CD4-positive, alpha-beta T cell treated with Interleukin-17A for 4 hours (primary cell): ENCODE data around the gene SNTB2.
A peak's percentile ranks its signal among the peaks of the same experiment; 100 is the strongest.
"Not testable (repeated sequence)": the region's sequence is repeated elsewhere in the genome, so short reads cannot be mapped to it uniquely, and the experiment has no call there.

Source experiments
- DNase-seq: peaks from one replicate; pipeline ENCODE4 v3.0.0-alpha.2; 2020; ENCODE audit warnings: mixed read lengths

Gene SNTB2

DNA sequence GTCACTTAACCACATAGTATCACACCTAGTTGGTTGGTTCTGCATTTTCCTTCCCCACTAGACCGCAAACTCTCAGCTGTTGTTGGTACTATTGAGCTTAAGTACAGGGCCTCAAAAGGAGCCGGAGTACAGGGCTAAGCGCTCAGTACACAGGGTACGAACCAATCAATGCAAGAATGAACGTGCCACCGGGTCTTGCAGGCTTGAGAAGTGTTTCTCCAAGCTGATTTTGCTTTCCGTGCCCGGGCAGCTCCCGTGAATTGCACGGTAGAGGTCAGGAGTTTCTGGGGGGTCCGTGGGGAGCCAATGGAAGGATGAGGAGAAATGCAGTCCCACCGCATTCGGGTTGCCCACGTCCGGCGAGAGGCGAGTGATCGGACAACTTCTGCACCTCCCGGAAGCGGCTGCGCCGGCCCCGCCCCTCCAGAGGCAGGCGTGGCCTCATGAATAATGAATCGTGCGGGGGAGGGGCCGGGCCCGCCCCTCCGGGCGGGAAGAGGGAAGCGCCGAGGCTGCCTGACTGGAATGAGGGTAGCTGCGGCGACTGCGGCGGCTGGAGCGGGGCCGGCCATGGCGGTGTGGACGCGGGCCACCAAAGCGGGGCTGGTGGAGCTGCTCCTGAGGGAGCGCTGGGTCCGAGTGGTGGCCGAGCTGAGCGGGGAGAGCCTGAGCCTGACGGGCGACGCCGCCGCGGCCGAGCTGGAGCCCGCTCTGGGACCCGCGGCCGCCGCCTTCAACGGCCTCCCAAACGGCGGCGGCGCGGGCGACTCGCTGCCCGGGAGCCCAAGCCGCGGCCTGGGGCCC is at the start of gene SNTB2:
Gene SNTB2 (plus strand): TSS at position 523 of the 804 bp plus-strand sequence. CDS start 3 bp downstream, at position 526.
- DNase-seq = peak; percentile 90

DNA sequence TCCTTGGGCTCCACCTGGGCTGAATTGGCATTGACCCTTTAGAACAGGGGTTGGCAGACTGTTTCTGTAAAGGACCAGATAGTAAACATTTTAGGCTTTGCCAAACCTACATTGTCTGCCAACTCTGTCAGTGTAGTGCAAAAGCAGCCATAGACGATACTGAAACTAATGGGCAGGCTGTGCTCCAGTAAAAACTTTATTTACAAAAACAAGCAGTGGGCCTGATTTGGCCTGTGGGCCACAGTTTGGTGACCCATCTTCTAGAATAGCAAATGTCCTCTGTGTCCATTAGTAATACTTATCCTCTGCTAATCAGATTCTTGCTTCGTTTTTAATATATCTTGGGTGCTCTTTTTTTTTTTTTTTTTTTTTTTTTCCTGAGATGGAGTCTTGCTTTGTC is 48.4 kb upstream of the SNTB2 start:
- DNase-seq = no peak

DNA sequence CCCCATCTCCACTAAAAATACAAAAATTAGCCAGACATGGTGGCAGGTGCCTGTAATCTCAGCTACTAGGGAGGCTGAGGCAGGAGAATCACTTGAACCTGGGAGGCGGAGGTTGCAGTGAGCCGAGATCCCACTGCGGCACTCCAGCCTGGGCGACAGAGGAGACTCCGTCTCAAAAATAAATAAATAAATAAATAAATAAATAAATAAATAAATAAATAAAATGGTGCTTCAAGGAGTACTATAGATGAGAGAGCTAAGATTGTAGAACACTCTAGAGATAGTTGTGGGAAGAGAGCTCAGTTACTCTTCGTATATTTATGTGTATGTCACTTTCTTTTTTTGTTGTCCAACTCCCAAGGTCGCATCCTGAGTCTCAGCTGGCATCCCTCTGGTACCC is 47.5 kb upstream of the SNTB2 start:
- not testable (repeated sequence) for DNase-seq

DNA sequence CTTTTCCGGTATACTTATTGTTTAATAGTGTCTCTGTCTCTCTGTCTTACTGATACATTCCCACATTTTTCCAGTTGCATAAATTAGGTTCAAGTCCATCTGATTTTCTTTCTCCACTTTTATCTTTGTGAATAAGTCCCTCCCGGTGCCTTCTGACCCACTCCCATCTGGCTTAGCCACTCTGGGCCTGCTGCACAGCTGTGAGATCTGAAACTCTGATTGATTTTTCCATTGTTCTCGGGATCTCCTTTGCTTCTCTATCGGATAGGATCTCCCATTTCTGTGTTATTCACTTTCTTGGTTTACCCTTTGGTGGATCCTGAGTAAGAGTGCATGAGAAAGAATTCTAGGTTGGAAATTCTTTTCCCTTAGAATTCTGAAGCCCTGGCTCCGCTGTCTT is 46.0 kb upstream of the SNTB2 start:
- no peak for DNase-seq

DNA sequence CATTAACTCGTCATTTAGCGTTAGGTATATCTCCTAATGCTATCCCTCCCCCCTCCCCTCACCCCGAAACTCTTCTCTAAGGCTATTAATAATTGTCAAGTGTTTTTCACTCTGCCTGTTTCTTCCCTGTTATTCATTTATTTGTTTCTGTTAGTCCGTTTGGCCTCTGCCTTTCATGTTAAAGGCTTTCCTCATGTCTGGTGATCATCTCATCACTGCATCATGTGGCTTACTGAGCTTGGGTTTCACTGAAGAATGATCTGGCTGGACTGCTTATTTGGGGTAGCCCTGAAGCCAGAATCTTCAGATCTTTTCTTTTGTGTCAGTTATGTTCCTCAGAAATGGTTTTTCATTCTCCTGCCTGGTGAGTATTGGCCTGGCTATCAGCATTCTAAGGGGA is 45.0 kb upstream of the SNTB2 start:
- DNase-seq = no peak

DNA sequence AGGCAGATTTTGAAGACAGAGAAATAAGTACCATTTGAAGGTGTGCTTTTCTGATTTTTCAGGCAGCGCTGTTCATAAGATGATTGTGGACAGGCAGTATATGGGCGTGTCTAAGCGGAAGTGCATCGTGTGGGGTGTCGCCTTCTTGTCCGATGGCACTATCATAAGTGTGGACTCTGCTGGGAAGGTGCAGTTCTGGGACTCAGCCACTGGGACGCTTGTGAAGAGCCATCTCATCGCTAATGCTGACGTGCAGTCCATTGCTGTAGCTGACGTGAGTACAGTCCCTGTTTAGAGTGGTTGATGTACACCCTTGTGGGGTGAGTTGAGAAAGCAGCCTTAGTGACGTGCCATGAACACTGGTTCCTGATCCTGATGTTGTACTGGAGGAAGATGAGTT is 43.8 kb upstream of the SNTB2 start:
- DNase-seq = no peak

DNA sequence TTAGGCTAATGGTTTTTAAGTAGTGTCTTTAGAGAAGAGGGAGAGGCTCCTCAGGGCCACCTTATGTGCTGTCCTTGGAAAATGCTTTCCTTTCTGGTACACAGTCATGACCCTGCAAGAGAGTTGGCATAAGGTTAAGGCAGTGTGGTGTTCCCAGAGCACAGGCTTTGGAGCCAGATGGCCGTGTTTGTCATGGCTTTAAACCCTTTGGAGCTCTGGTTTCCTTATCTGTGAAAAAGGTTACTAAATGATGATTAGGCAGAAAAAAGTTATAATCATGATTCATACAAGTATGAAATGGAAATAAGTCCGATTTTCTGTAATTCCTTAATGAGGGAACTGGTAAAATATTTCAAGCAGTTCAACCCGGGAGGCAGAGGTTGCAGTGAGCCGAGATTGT is 41.3 kb upstream of the SNTB2 start:
- DNase-seq = no peak

DNA sequence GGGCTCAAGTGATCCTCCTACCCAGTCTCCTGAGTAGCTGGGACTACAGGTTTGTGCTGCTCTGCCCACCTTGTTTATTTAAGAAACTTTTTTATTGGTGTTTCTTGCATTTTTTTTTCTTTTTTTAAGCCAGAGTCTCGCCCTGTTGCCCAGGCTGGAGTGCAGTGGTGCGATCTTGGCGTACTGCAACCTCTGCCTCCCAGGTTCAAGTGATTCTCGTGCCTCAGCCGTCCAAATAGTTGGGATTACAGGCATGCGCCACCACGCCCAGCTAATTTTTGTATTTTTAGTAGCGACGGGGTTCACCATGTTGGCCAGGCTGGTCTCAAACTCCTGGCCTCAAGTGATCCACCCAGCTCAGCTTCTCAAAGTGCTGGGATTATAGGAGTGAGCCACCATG is 37.3 kb upstream of the SNTB2 start:
- not testable (repeated sequence) for DNase-seq

DNA sequence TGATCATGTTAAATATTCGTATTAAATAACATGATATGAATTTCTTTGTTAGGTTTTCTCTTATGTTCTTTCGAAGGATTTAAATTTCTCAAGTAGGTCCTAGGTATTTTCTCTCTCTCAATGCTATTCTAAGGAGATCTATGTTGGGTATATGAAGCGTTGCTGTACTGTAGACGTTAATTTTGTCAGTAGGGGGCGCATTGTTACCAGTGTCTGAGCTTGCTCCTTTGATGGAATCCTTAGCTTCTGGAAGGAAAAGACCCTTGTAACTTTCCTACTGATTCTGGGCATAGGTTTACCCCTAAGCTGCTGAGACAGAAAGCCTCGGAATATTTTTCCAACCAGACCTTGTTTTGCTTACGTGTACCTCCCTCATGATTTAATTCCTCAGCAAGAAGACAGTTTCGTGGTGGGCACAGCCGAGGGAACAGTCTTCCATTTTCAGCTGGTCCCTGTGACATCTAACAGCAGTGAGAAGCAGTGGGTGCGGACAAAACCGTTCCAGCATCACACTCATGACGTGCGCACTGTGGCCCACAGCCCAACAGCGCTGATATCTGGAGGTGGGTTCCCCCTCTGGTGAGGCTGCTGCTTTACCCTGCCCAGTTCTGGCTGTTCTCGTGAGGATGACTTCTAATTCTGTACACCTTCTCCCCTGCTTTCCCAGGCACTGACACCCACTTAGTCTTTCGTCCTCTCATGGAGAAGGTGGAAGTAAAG is 36.7 kb upstream of the SNTB2 start:
- peak; percentile 68 for DNase-seq

DNA sequence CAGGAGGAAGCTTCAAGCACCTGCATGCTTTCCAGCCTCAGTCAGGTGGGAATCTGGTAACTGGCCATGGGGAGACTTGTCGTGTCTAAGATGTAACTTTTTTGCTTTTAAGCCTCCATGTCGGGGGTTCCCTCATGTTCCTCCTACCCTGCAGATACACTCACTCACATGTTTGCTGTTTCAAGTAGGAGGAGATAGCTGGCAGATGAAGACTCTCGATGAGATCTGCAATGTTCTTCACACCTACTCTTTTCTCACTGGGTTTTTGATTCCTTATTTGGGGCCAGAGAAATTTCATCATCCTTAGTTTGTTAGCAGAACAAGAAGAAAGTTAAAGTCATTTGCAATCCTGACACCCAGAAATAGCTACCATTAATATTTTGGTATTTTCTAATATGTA is 29.8 kb upstream of the SNTB2 start:
- DNase-seq = no peak

DNA sequence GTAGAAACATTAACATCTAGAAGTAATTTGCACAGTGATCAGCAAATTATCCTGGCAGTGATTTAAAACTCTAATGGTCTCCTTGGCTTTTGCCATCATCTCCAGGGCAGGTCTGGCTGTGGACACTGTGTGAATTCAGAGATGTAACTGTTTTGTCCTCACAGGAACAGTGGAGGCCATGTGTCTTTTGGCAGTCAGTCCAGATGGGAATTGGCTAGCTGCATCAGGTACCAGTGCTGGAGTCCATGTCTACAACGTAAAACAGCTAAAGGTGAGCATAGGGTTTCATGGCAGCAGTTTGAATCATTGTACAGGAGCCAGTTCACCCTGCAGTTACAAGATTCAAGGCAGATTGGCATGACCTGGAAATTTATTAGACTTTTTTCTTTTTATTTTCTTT is 26.8 kb upstream of the SNTB2 start:
- no peak for DNase-seq

DNA sequence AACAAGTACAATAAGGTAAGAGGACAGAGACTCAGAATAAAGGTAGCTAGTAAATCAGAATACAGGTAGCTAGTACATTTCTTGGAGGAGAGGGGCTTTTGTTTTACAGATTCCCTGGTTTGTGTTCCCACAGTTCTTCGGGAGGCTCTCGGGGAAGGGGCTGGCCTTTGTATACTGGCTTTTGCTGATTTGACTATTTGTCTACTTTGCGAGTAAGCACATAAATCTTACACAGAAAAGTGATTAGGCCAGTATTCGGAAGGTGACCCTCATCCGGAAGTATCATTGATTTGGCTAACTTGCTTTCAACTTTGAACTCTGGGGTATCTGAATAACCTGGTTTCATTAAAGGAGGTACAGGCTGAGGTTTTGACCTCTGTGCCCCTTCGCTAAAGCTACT is 21.4 kb upstream of the SNTB2 start:
- DNase-seq = no peak

DNA sequence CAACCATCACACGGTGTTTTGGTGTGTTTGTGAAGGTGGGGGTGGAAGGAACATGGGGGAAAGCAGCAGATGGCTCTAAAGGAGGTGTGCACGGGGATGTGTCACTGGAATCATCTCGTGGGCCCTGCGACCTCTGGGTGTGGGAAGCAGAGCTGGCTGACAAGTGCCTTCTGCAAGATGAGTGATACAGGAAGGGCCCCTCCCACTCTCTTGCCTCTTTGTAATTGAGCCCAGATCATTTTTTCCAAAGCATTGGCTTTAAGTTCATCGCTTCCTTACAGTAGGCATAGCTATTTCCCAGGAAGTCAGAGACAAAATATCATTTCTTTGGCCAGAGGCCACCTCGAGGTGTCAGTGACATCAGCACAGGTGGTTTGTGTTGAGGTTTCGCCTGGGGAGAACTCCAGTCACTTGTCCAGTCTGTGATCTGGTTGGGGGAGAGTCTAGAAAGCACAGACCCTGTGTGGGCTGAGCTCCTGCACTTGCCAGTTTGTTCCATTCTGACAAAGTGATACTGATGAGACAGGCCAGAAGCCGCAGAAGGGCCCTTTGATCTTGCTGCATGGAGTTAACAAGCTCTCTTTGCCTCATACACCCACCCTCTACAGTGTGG is 20.6 kb upstream of the SNTB2 start:
- peak; percentile 50 for DNase-seq

DNA sequence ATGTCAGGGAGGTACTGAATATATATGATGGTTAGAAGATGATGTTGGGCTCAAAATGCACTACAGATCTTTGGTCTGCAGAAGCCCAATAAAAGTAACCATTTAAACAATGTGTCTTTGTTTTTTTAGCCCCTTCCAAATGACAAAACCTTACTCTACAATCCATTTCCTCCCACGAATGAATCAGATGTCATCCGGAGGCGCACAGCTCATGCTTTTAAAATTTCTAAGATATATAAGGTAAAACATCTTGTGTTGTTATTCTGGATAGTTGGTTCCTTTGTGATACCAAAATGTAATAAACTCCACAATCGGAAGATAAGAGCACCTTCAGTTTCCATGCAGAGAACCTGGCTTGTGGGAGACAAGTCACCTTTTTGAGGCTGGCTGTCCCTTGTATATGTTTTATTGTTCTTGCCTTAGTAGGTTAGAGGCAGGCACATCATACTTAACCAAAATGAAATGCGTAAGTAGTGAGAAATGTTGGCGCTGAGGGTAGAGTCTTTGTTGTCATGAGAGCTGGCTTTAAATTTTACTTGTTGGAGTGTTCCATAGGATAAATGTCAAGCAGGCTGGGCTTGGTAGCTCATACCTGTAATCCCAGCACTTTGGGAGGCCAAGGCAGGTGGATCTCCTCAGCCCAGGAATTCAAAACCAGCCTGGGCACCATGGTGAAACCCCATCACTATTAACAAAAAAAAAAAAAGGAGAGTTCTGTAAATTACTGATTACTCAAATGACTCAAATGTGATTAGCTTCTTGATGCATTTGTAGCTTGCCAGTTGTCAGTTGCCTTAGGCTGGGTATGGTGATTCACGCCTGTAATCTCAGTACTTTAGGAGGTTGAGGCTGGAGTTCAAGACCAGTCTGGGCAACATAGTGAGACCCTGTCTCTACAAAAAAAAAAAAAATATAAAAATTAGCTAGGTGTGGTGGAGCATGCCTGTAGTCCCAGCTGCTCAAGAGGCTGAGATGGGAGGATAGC is 19.7 kb upstream of the SNTB2 start:
- no peak for DNase-seq

DNA sequence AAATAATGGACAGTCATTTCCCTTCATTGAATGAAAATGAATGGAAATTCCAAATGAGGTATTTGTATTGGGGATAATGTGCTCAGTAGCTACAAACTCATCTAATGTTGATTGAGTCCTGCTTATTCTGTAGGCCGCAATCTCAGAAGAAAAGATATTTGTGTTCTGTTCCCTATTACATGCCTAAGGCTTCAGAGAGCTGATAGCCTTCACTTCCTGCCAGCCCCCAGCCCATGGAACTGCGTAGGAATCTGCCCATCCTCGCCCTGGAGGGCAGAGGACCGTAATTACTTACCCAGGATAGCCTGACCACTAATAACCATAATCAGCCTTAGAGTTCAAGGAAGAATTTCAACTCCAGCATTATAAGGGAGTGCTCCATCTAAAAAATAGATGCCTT is 17.9 kb upstream of the SNTB2 start:
- DNase-seq = no peak

DNA sequence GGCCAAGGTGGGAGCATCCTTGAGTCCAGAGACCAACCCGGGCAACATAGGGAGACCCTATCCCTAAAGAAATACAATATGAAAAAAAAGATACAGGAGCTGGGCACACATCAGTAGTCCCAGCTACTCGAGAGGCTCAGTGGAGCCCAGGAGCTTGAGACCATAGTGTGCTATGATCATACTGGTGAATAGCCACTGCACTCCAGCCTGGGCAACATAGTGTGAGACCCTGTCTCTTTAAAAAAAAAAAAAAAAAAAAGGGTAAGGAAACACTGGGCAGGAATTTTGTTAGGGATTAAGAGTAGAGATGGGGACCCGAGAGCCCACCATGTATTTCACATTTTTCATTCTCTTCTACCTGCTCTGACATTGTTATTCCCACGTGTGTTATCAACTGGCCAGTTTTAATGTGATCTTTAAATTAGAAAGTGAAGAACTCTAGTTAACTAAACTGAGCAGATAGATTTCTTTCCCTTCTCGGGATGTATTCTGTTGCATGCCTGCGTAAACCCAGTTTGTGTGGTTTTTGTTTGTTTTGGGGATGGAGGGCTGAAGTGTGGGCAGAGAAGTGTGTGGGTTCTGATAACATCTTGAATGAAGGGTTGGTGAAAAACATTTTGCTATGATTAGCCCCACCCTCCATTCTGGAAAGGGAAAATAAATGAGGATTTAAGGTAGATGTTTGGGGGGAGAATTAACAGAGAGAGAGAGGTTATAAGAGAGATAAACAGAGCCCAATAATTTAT is 17.2 kb upstream of the SNTB2 start:
- no peak for DNase-seq

DNA sequence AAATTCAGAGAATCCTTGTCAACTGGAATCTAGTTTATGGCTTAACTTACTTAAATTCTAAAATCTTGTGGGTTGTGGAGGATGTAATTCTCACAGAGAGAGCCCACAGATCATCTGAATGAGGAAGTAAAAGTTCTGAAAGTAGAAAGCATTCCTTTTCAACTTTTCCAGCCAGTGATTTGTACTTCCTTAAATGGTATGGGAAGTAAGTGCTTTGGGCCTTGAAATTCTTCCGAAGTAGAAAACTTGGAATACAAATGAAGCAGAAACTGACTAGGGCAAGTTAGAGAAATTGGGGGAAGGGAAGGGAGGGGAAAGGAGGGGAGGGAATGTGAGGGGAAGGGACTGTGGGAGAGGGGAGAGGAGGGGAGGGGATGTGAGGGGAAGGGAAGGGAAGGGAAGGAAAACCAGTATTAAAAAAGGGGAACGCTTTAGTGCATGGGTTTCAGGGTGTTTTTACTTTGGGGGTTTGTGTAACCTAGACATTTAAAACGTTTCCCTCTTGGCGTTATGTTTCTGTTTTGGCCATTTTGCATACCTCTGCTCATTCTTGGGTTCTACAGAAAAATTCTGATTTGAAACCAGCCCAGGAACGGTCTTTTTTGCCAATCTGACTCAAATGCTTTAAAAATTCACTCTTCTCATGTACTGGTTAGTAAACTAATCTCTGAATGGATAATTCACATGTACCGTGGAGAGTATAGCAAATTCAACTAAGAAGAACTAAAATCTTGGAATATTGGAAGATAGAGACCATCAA is 15.5 kb upstream of the SNTB2 start:
- no peak for DNase-seq

DNA sequence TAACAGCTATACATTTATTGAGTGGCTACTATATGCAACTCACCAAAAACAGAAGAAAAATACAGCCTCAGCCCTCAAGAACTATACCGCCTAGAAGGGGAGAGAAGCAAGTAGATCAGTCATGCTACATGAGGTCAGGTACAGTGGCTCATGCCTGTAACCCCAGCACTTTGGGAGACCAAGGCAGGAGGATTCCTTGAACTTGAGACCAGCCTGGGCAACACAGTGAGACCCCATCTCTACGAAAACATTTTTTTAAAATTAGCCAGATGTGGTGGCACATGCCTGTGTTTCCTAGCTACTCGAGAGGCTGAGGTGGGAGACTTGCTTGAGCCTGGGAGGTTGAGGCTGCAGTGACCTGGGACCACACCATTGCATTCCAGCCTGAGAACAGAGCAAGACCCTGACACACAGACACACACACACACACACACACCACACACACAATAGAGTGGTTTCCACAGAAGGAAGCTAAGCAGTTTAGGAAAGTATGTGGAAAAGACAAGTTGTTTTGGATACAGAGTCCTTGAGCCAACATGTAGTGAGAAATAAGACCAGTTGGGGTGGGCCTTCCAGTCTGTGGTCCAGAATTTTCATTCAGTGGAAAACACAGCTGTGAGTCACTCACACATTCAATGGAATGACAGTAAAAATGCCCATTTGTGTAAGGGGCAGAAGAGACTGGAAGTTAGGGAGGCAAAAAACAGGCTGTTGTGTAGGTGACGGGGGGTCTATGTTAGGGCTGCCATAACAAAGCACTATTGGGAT is 10.7 kb upstream of the SNTB2 start:
- DNase-seq = no peak

DNA sequence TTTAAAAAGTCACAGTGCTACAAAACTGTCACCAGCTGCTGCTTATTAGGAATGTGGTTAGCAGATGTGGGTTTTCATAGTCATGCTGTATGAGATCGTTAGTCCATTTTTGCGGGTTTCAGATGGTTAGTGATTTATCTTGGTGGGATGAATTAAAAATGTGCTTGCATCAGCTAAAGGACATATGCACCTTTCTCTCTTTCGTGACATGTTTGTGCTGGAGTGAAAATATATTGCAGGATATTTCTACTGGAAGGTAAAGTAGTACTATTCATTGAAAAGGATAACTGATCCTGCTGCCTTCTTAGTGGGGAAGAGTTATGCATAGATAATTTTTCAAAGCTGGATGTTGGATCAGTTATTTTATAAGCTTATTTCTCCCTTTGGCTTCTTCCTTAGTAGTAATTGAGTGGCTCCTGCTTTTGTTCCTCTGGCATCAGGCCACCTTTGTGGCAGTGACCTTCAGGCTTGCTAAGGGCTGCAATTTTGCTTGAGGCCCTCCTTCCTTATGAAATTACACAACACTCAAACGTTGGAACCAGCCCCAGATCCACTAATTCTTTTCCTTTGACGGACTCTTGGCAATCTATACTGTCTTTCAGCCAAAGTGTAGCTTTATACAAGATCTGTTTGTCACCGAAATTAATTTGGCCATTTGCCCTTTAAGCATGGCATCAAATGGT is 7.5 kb upstream of the SNTB2 start:
- DNase-seq = no peak

DNA sequence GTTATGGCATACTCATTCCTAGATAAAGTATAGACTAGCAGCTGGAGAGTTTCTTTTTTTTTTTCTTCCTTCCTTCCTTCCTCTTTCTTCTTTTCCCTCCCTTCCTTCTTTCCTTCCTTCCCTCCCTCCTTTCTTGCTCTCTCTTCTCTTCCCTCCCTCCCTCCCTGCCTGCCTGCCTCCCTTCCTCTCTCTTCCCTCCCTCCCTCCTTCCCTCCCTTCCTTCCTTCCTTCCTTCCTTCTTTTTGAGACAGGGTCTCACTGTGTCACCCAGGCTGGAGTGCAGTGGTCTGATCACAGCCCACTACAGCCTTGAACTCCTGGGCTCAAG is 7.0 kb upstream of the SNTB2 start:
- no peak for DNase-seq
